Panc1 (cell line): Measurements from ENCODE around the gene MAST4. TPM values are rescaled to one million over a fixed set of nuclear protein-coding genes. Genes with fewer than 3 reads are reported as not detected.

Source experiments
- ATAC-seq: fragments of 200-7000 bp; cut with Tn5 transposase; 2 replicates; pipeline ENCODE4 v1.9.1; 2020; ENCODE audit warnings: mild to moderate bottlenecking, moderate library complexity
- BruUV-seq: library from RNA; stranded (reverse); fragments of 400-500 nt; replicated peaks from 2 replicates; lab custom pipeline; 2021; lab: Mats Ljungman, UMichigan
- CTCF ChIA-PET: fragments of 300-600 bp; sonication (Branson Sonifier 250); formaldehyde crosslinking; loops from one replicate; lab custom pipeline; 2022; ENCODE audit warnings: antibody characterized with exemption; lab: Charles Lee
- POLR2A ChIA-PET: fragments of 300-600 bp; sonication (Branson Sonifier 250); formaldehyde crosslinking; loops from one replicate; lab custom pipeline; 2022; ENCODE audit warnings: antibody characterized with exemption; lab: Charles Lee
- DNase-seq: peaks from one replicate; pipeline ENCODE4 v3.0.0-alpha.2; 2010; ENCODE audit warnings: low read depth, low spot score
- H3K27ac ChIP-seq: 2 replicates; pipeline ENCODE4 v1.5.1; 2011; ENCODE audit warnings: mild to moderate bottlenecking, low read length, inconsistent platforms
- H3K27me3 ChIP-seq: fragments of 200-500 bp; sonication (Bioruptor generic); 2 replicates; pipeline ENCODE4 v1.6.0; 2014; ENCODE audit warnings: low read length, inconsistent platforms; ENCODE audit not compliant: control insufficient read depth, insufficient read depth
- H3K36me3 ChIP-seq: fragments of 200-500 bp; sonication (Bioruptor generic); 2 replicates; pipeline ENCODE4 v1.5.1; 2014; ENCODE audit warnings: inconsistent platforms, mild to moderate bottlenecking, low read length, moderate library complexity; ENCODE audit not compliant: control insufficient read depth, insufficient read depth
- H3K4me1 ChIP-seq: 2 replicates; pipeline ENCODE4 v1.5.1; 2011; ENCODE audit warnings: inconsistent platforms, mild to moderate bottlenecking, low read length, moderate library complexity; ENCODE audit not compliant: control insufficient read depth, insufficient read depth
- H3K4me3 ChIP-seq, 2 experiments: 2 replicates each; pipeline ENCODE4 v1.5.1; 2011 to 2012; ENCODE audit warnings: low read depth in 2 of 2, low read length in 2 of 2, mild to moderate bottlenecking in 2 of 2, inconsistent platforms in 1 of 2, moderate library complexity in 1 of 2
- H3K9me3 ChIP-seq: fragments of 200-500 bp; sonication (Bioruptor generic); 2 replicates; pipeline ENCODE4 v1.5.1; 2014; ENCODE audit warnings: low read depth, mild to moderate bottlenecking, inconsistent platforms, low read length, moderate library complexity; ENCODE audit not compliant: control insufficient read depth, insufficient read depth
- CTCF ChIP-seq: fragments of 450-650 bp; IDR thresholded peaks from 2 replicates; pipeline ENCODE4 v1.5.1; 2017; ENCODE audit warnings: mild to moderate bottlenecking
- POLR2AphosphoS5 ChIP-seq: IDR thresholded peaks from 2 replicates; pipeline ENCODE4 v1.6.1; 2012; ENCODE audit warnings: mild to moderate bottlenecking, low read depth, low read length, moderate library complexity
- REST ChIP-seq, 2 experiments: IDR thresholded peaks; 2 replicates each; pipeline ENCODE4 v1.6.1; 2011 to 2012; ENCODE audit warnings: low read depth in 2 of 2, control low read depth in 1 of 2, low read length in 1 of 2, mild to moderate bottlenecking in 1 of 2, moderate library complexity in 1 of 2; ENCODE audit not compliant: insufficient read depth in 1 of 2
- SIN3A ChIP-seq: IDR thresholded peaks from 2 replicates; pipeline ENCODE4 v1.6.1; 2012; ENCODE audit warnings: low read depth, mild to moderate bottlenecking, low read length, moderate library complexity, borderline replicate concordance; ENCODE audit not compliant: insufficient read depth
- TCF7L2 ChIP-seq: IDR thresholded peaks from 2 replicates; pipeline ENCODE4 v1.6.1; 2011; ENCODE audit warnings: mild to moderate bottlenecking, low read depth, low read length, inconsistent platforms
- in situ Hi-C: cut with HindIII; loops from 2 replicates; pipeline ENCODE4 v1.10.0; 2016; ENCODE audit warnings: low sequenced_read_pairs, low pct_unique_long_range_greater_than_20kb
- intact Hi-C: fragments of 100-400 bp; cut with micrococcal nuclease; formaldehyde crosslinking; loops from one replicate; pipeline ENCODE4 v1.10.0; 2022; ENCODE audit not compliant: unreplicated experiment
- total RNA-seq: library from RNA; stranded (reverse); gene quantifications from one replicate; pipeline ENCODE4 v1.2.1, GENCODE V29; 2021; ENCODE audit not compliant: unreplicated experiment

MAST4 gene
- total RNA-seq, 1 experiment from 2014 or later = 1.8 TPM

GRCh38 chr5:66658516-66658915 lies 62.3 kb downstream of the MAST4 start:
- intact Hi-C loops = no loop called here

GRCh38 chr5:66659780-66660179 lies 63.6 kb downstream of the MAST4 start:
- H3K4me3 ChIP-seq = no peak overlapping the region
- no peaks in the 10 kb centered on the region for H3K4me1 ChIP-seq
- intact Hi-C loops = no loop called here
- TF ChIP-seq CTCF (no peak), SIN3A (no peak), POLR2AphosphoS5 (no peak), REST (IDR thresholded peaks at IDR 0.05; ENCODE audit: insufficient read depth in 1 of 2, low read depth in 2 of 2, low read length in 1 of 2) (no peak), TCF7L2 (no peak)
- DNase-seq (no peak), ATAC-seq (no peak)
- H3K27ac ChIP-seq = no peak overlapping the region
- in situ Hi-C loops = no loop called here
- CTCF ChIA-PET = no interaction called here
- H3K9me3 ChIP-seq = no peaks in the 10 kb centered on the region
- H3K36me3 ChIP-seq = no peaks in the 10 kb centered on the region
- no TSS peak for BruUV-seq
- POLR2A ChIA-PET = no interaction called here
- no peaks in the 10 kb centered on the region for H3K27me3 ChIP-seq

More at GRCh38 chr5:66658516-66658915, 62.3 kb downstream of the MAST4 start:
- CTCF ChIA-PET = no interaction called here
- H3K36me3 ChIP-seq = no peaks in the 10 kb centered on the region
- TF ChIP-seq TCF7L2 = no peak
- no peak for TF ChIP-seq REST (IDR thresholded peaks at IDR 0.05; ENCODE audit: insufficient read depth in 1 of 2, low read depth in 2 of 2, low read length in 1 of 2)
- TF ChIP-seq POLR2AphosphoS5 = no peak
- no peak for TF ChIP-seq CTCF
- TF ChIP-seq SIN3A = no peak
- DNase-seq = no peak
- POLR2A ChIA-PET = no interaction called here
- in situ Hi-C loops = no loop called here
- H3K27me3 ChIP-seq = no peaks in the 10 kb centered on the region
- BruUV-seq = no TSS peak
- no peaks in the 10 kb centered on the region for H3K4me1 ChIP-seq
- no peaks in the 10 kb centered on the region for H3K9me3 ChIP-seq
- no peak for ATAC-seq
- no peak overlapping the region for H3K27ac ChIP-seq
- H3K4me3 ChIP-seq = no peak overlapping the region
